ENCODE measurements around the gene NAPG.

GRCh38 chr18:10571537-10571936 is 45.7 kb downstream of the NAPG start:
- no peak for TF ChIP-seq CTCF (conservative IDR thresholded peaks at IDR 0.05 in 1 of 2, IDR thresholded peaks at IDR 0.05 in 1 of 2; ENCODE audit: extremely low read depth in 1 of 2, insufficient read depth in 1 of 2, low read depth in 1 of 2, low read length in 2 of 2)
- TF ChIP-seq EZH2 (IDR thresholded peaks at IDR 0.05; ENCODE audit: borderline replicate concordance, low read length), result no peak
